ENCODE results near the gene FKRP. TPM values are rescaled to one million over a fixed set of nuclear protein-coding genes. Genes with fewer than 3 reads are reported as not detected.

Gene FKRP
- total RNA-seq, 4 donors from 2014 or later, result 15.7 to 20.4 (median 17.7) TPM

DNA sequence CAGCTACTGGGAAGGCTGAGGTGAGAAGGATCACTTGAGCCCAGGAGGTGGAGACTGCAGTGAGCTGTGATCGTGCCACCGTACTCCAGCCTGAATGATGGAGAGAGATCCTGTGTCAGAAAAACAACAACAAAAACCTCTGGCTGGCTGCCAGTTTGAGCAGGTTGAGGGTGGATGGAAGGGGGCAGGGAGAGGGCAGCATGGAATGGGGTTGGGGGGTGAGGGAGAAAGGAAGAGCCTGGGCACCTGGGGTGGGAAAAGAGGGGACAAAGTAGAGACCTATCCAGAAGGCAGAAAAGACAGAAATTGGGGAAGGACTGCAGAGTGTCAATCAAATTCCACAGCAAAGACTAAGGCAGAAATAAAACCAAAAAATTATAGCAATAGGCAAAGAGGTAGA, 37.8 kb downstream of the FKRP start:
- peaks cover 0 to 53% (median 8%) of the 10 kb centered on the region in 3 donors for H3K36me3 ChIP-seq
- H3K4me3 ChIP-seq, result peak overlapping the region in 1 of 4 donors; percentile 79
- H3K27ac ChIP-seq, result peak overlapping the region in 2 of 4 donors; percentile 91 to 92
- peaks cover 0 to 68% (median 26%) of the 10 kb centered on the region in 4 donors for H3K4me1 ChIP-seq
- 48 to 54% methylated on average over 2 of the region's 2 CpGs for WGBS, 2 donors
- no peaks in the 10 kb centered on the region for H3K9me3 ChIP-seq
- DNase-seq (ENCODE audit: low spot score in 2 of 2), result no peak
- no peak for TF ChIP-seq CTCF (IDR thresholded peaks at IDR 0.05)
- no peak for TF ChIP-seq EP300 (IDR thresholded peaks at IDR 0.05)
- TF ChIP-seq POLR2A (IDR thresholded peaks at IDR 0.05), result no peak
- no peaks in the 10 kb centered on the region for H3K27me3 ChIP-seq

GRCh38 chr19:46784262-46785053, 38.6 kb downstream of the FKRP start:
- Histone ChIP-seq H3K4me3 (peak overlapping the region; percentile 4 to 86 (median 52)), H3K27ac (peak overlapping the region; percentile 32 to 92 (median 89)), H3K27me3 (no peaks in the 10 kb centered on the region), H3K9me3 (no peaks in the 10 kb centered on the region), H3K4me1 (peaks cover 0 to 75% (median 28%) of the 10 kb centered on the region in 4 donors), H3K36me3 (peaks cover 0 to 45% (median 6%) of the 10 kb centered on the region in 3 donors)
- TF ChIP-seq POLR2A (IDR thresholded peaks at IDR 0.05) (no peak), CTCF (IDR thresholded peaks at IDR 0.05) (peak in 2 of 5 experiments; percentile 15 to 37), EP300 (IDR thresholded peaks at IDR 0.05) (peak in 1 of 2 donors; percentile 46)
- 32 to 47% methylated on average over 13 to 17 of the region's 17 CpGs for WGBS, 2 donors
- DNase-seq (ENCODE audit: low spot score in 2 of 2), result peak; percentile 62 to 63

DNA sequence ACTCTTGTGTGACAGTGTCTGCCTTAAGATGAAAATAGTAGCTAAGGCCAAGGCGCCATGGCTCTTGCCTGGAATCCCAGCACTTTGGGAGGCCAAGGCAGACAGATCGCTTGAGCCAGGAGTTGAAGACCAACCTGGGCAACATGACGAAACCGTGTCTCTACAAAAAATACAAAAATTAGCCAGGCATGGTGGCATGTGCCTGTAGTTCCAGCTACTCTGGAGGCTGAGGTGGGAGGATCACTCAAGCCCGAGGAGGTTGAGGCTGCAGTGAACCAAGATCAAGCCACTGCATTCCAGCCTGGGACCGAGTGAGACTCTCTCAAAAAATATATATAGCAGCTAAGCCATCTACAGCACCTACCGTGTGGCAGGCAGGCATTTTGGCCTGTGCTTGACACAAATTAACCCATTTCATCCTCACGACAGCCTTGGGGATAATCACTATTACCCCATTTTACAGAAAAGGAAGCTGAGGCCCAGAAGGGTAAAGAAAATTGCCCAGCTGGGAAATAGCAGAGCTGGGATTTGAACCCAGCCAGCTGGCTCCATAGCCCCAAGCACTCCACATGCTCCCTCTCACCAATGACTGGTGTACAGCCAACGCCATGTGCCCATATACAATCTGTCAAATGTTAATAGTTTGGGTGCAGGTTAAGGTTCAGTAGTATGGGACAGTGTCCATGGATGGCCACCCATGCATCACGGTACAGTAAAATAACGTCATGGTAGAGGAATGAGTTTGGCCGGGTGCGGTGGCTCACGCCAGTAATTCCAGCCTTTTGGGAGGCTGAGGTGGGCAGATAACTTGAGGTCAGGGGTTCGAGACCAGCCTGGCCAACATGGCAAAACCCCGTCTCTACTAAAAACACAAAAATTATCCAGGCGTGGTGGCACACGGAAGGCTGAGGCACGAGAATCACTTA, 39.5 kb downstream of the FKRP start:
- WGBS, 2 donors, result 81 to 87% methylated on average over 19 of the region's 19 CpGs
- Histone ChIP-seq H3K9me3 (no peaks in the 10 kb centered on the region), H3K36me3 (peaks cover 0 to 37% (median 6%) of the 10 kb centered on the region in 3 donors), H3K4me1 (peaks cover 0 to 75% (median 28%) of the 10 kb centered on the region in 4 donors), H3K27me3 (no peaks in the 10 kb centered on the region), H3K4me3 (peak overlapping the region; percentile 72 to 87 (median 82)), H3K27ac (peak overlapping the region; percentile 32 to 92 (median 89))
- TF ChIP-seq EP300 (IDR thresholded peaks at IDR 0.05) (no peak), POLR2A (IDR thresholded peaks at IDR 0.05) (no peak), CTCF (IDR thresholded peaks at IDR 0.05) (no peak)
- no peak for DNase-seq (ENCODE audit: low spot score in 2 of 2)

- DNase-seq (ENCODE audit: low spot score in 2 of 2), result no peak
- peaks cover 0 to 69% (median 28%) of the 10 kb centered on the region in 4 donors for H3K4me1 ChIP-seq
- peaks cover 0 to 31% (median 6%) of the 10 kb centered on the region in 3 donors for H3K36me3 ChIP-seq
- H3K9me3 ChIP-seq, result no peaks in the 10 kb centered on the region
- TF ChIP-seq EP300 (IDR thresholded peaks at IDR 0.05), result no peak
- H3K27me3 ChIP-seq, result no peaks in the 10 kb centered on the region
- H3K27ac ChIP-seq, result peak overlapping the region; percentile 87 to 92 (median 90)
- H3K4me3 ChIP-seq, result peak overlapping the region; percentile 72 to 87 (median 82)
- WGBS, 2 donors, result 69 to 75% methylated on average over 4 of the region's 4 CpGs
Observed at GRCh38 chr19:46785980-46786235, 40.1 kb downstream of the FKRP start.

GRCh38 chr19:46786236-46787039, 40.6 kb downstream of the FKRP start:
- peaks cover 0 to 64% (median 28%) of the 10 kb centered on the region in 4 donors for H3K4me1 ChIP-seq
- no peaks in the 10 kb centered on the region for H3K9me3 ChIP-seq
- peaks cover 0 to 25% (median 4%) of the 10 kb centered on the region in 3 donors for H3K36me3 ChIP-seq
- peak overlapping the region; percentile 87 to 92 (median 90) for H3K27ac ChIP-seq
- WGBS, 2 donors, result 7 to 19% methylated on average over 15 to 20 of the region's 20 CpGs
- TF ChIP-seq CTCF (IDR thresholded peaks at IDR 0.05), result no peak
- no peak for TF ChIP-seq POLR2A (IDR thresholded peaks at IDR 0.05)
- TF ChIP-seq EP300 (IDR thresholded peaks at IDR 0.05), result peak in 1 of 2 donors; percentile 85
- H3K27me3 ChIP-seq, result no peaks in the 10 kb centered on the region
- peak; percentile 53 to 77 for DNase-seq (ENCODE audit: low spot score in 2 of 2)
- H3K4me3 ChIP-seq, result peak overlapping the region; percentile 72 to 87 (median 82)
